DND-41 (cell line): ENCODE measurements around the gene SIGLEC6.

ENCODE experiments used
- ATAC-seq: fragments of 200-7000 bp; cut with Tn5 transposase; 3 replicates; pipeline ENCODE4 v1.9.1; 2021; ENCODE audit warnings: low read depth; ENCODE audit not compliant: insufficient read depth
- DNase-seq: peaks from one replicate; pipeline ENCODE4 v3.0.0-alpha.2; 2020
- H2AFZ ChIP-seq: 2 replicates; pipeline ENCODE4 v1.6.0; 2012; ENCODE audit warnings: low read depth, low read length
- H3K27ac ChIP-seq: 2 replicates; pipeline ENCODE4 v1.5.1; 2012; ENCODE audit warnings: low read length, inconsistent platforms
- H3K27me3 ChIP-seq: fragments of 200-600 bp; sonication (generic); 2 replicates; pipeline ENCODE4 v1.6.0; 2012; ENCODE audit warnings: low read length, mild to moderate bottlenecking, inconsistent platforms; ENCODE audit not compliant: insufficient read depth, poor library complexity
- H3K36me3 ChIP-seq: 2 replicates; pipeline ENCODE4 v1.5.1; 2012; ENCODE audit warnings: low read length, inconsistent platforms; ENCODE audit not compliant: insufficient read depth
- H3K4me1 ChIP-seq: 2 replicates; pipeline ENCODE4 v1.5.1; 2012; ENCODE audit warnings: mild to moderate bottlenecking, low read length; ENCODE audit not compliant: insufficient read depth
- H3K4me2 ChIP-seq: 2 replicates; pipeline ENCODE4 v1.6.0; 2012; ENCODE audit warnings: mild to moderate bottlenecking, moderate library complexity, low read length, inconsistent platforms; ENCODE audit not compliant: insufficient read depth
- H3K4me3 ChIP-seq, 2 experiments: fragments of 200-600 bp in 1 of 2; shearing (Covaris generic) in 1 of 2; 2 replicates each; pipeline ENCODE4 v1.5.1; 2012 to 2016; ENCODE audit warnings: inconsistent platforms in 2 of 2, low read length in 2 of 2, mild to moderate bottlenecking in 2 of 2, low read depth in 1 of 2, moderate library complexity in 1 of 2
- H3K79me2 ChIP-seq: 2 replicates; pipeline ENCODE4 v1.6.0; 2012; ENCODE audit warnings: low read length, inconsistent platforms; ENCODE audit not compliant: insufficient read depth
- H3K9ac ChIP-seq: 2 replicates; pipeline ENCODE4 v1.6.0; 2012; ENCODE audit warnings: low read depth, mild to moderate bottlenecking, inconsistent platforms, low read length, moderate library complexity
- H3K9me3 ChIP-seq: 2 replicates; pipeline ENCODE4 v1.5.1; 2012; ENCODE audit warnings: low read length, moderate library complexity, mild to moderate bottlenecking, inconsistent platforms; ENCODE audit not compliant: insufficient read depth, severe bottlenecking
- H4K20me1 ChIP-seq: 2 replicates; pipeline ENCODE4 v1.6.0; 2012; ENCODE audit warnings: low read length; ENCODE audit not compliant: insufficient read depth
- CTCF ChIP-seq: IDR thresholded peaks from 2 replicates; pipeline ENCODE4 v1.5.1; 2012; ENCODE audit warnings: borderline replicate concordance, low read length, moderate library complexity, mild to moderate bottlenecking; ENCODE audit not compliant: poor library complexity, severe bottlenecking; ENCODE audit errors: extremely low read depth
- EZH2 ChIP-seq: IDR thresholded peaks from 3 replicates; pipeline ENCODE4 v1.6.1; 2012; ENCODE audit warnings: borderline replicate concordance, low read depth, mild to moderate bottlenecking, moderate library complexity, low read length, inconsistent platforms; ENCODE audit not compliant: severe bottlenecking

The SIGLEC6 gene

GRCh38 chr19:51529301-51529700 lies 2.2 kb downstream of the SIGLEC6 start:
- TF ChIP-seq CTCF = no peak
- no peak for TF ChIP-seq EZH2
- H3K27ac ChIP-seq = no peak overlapping the region
- H4K20me1 ChIP-seq = peaks cover 3% of the 10 kb centered on the region
- ATAC-seq (no peak), DNase-seq (no peak)
- H3K4me1 ChIP-seq = no peaks in the 10 kb centered on the region
- H2AFZ ChIP-seq = no peak overlapping the region
- no peaks in the 10 kb centered on the region for H3K79me2 ChIP-seq
- no peak overlapping the region for H3K4me2 ChIP-seq
- no peaks in the 10 kb centered on the region for H3K9me3 ChIP-seq
- no peak overlapping the region for H3K9ac ChIP-seq
- H3K27me3 ChIP-seq = peaks cover 28% of the 10 kb centered on the region
- H3K4me3 ChIP-seq = no peak overlapping the region
- H3K36me3 ChIP-seq = no peaks in the 10 kb centered on the region

GRCh38 chr19:51525651-51526050 lies 5.8 kb downstream of the SIGLEC6 start:
- Histone ChIP-seq H3K79me2 (no peaks in the 10 kb centered on the region), H4K20me1 (peaks cover 3% of the 10 kb centered on the region; the same call in 1 of the 2 replicates), H3K4me2 (no peak overlapping the region), H2AFZ (no peak overlapping the region), H3K27ac (no peak overlapping the region), H3K9me3 (no peaks in the 10 kb centered on the region), H3K36me3 (no peaks in the 10 kb centered on the region), H3K27me3 (peaks cover 6% of the 10 kb centered on the region), H3K9ac (no peak overlapping the region), H3K4me3 (no peak overlapping the region), H3K4me1 (no peaks in the 10 kb centered on the region)
- ATAC-seq = no peak
- TF ChIP-seq EZH2 = no peak
- TF ChIP-seq CTCF = no peak
- DNase-seq = no peak

- Histone ChIP-seq H4K20me1 (peaks cover 3% of the 10 kb centered on the region; the same call in 1 of the 2 replicates), H3K79me2 (no peaks in the 10 kb centered on the region), H2AFZ (no peak overlapping the region), H3K9me3 (no peaks in the 10 kb centered on the region), H3K27ac (no peak overlapping the region), H3K4me1 (no peaks in the 10 kb centered on the region), H3K4me3 (no peak overlapping the region), H3K9ac (no peak overlapping the region), H3K36me3 (no peaks in the 10 kb centered on the region), H3K27me3 (peaks cover 6% of the 10 kb centered on the region), H3K4me2 (no peak overlapping the region)
- no peak for ATAC-seq
- TF ChIP-seq CTCF (no peak), EZH2 (no peak)
- DNase-seq = no peak
Measured at GRCh38 chr19:51524666-51525264, 6.7 kb downstream of the SIGLEC6 start.
